H9 (cell line): ENCODE results near the gene ABR. TPM values are rescaled to one million over a fixed set of nuclear protein-coding genes. Genes with fewer than 3 reads are reported as not detected.

ENCODE experiments used
- DNase-seq: peaks from one replicate; pipeline ENCODE4 v3.0.0-alpha.2; 2017
- H2AFZ ChIP-seq: one replicate; pipeline ENCODE4 v1.6.1; 2013; ENCODE audit warnings: mild to moderate bottlenecking, low read length, control low read depth, moderate library complexity
- H2AK5ac ChIP-seq: 2 replicates; pipeline ENCODE4 v1.6.1; 2013; ENCODE audit warnings: low read length, control low read depth, mixed read lengths; ENCODE audit not compliant: insufficient read length
- H2BK120ac ChIP-seq: one replicate; pipeline ENCODE4 v1.6.1; 2013; ENCODE audit warnings: low read depth, mild to moderate bottlenecking, low read length, control low read depth, inconsistent platforms; ENCODE audit not compliant: poor library complexity, severe bottlenecking
- H2BK12ac ChIP-seq: 2 replicates; pipeline ENCODE4 v1.6.1; 2013; ENCODE audit warnings: low read length, control low read depth, mixed read lengths, low read depth; ENCODE audit not compliant: insufficient read length
- H2BK15ac ChIP-seq: 2 replicates; pipeline ENCODE4 v1.6.1; 2013; ENCODE audit warnings: low read depth, low read length, control low read depth
- H2BK20ac ChIP-seq: one replicate; pipeline ENCODE4 v1.6.1; 2013; ENCODE audit warnings: low read depth, mild to moderate bottlenecking, low read length, control low read depth, inconsistent platforms; ENCODE audit not compliant: poor library complexity, severe bottlenecking
- H2BK5ac ChIP-seq: 2 replicates; pipeline ENCODE4 v1.6.1; 2013; ENCODE audit warnings: low read length, control low read depth, mixed read lengths; ENCODE audit not compliant: insufficient read length
- H3K14ac ChIP-seq: 2 replicates; pipeline ENCODE4 v1.6.1; 2013; ENCODE audit warnings: low read length, control low read depth; ENCODE audit not compliant: insufficient read depth
- H3K18ac ChIP-seq: 2 replicates; pipeline ENCODE4 v1.6.1; 2013; ENCODE audit warnings: low read depth, mild to moderate bottlenecking, mixed read lengths, low read length, control low read depth; ENCODE audit not compliant: insufficient read length
- H3K23ac ChIP-seq: 2 replicates; pipeline ENCODE4 v1.6.1; 2013; ENCODE audit warnings: low read length, control low read depth, mixed read lengths, low read depth; ENCODE audit not compliant: insufficient read length
- H3K23me2 ChIP-seq: 2 replicates; pipeline ENCODE4 v1.6.1; 2013; ENCODE audit warnings: low read depth, mild to moderate bottlenecking, mixed read lengths, low read length, control low read depth; ENCODE audit not compliant: insufficient read length, poor library complexity, severe bottlenecking
- H3K27ac ChIP-seq: 2 replicates; pipeline ENCODE4 v1.5.1; 2013; ENCODE audit warnings: low read length, control low read depth, mixed read lengths, low read depth; ENCODE audit not compliant: insufficient read length
- H3K27me3 ChIP-seq: 2 replicates; pipeline ENCODE4 v1.6.1; 2013; ENCODE audit warnings: low read length, control low read depth, inconsistent platforms; ENCODE audit not compliant: insufficient read depth
- H3K4ac ChIP-seq: 2 replicates; pipeline ENCODE4 v1.6.1; 2013; ENCODE audit warnings: low read depth, mild to moderate bottlenecking, control low read depth, inconsistent platforms, low read length, moderate library complexity
- H3K4me1 ChIP-seq: 2 replicates; pipeline ENCODE4 v1.6.1; 2013; ENCODE audit warnings: low read length, control low read depth, inconsistent platforms; ENCODE audit not compliant: insufficient read depth
- H3K4me2 ChIP-seq: 2 replicates; pipeline ENCODE4 v1.6.1; 2013; ENCODE audit warnings: low read length, control low read depth, mixed read lengths; ENCODE audit not compliant: insufficient read length, insufficient read depth
- H3K56ac ChIP-seq: 2 replicates; pipeline ENCODE4 v1.6.1; 2013; ENCODE audit warnings: low read depth, mild to moderate bottlenecking, mixed read lengths, low read length, control low read depth; ENCODE audit not compliant: insufficient read length
- H3K79me1 ChIP-seq: 2 replicates; pipeline ENCODE4 v1.6.1; 2013; ENCODE audit warnings: low read depth, mild to moderate bottlenecking, moderate library complexity, low read length, control low read depth, inconsistent platforms; ENCODE audit not compliant: insufficient read depth, poor library complexity, severe bottlenecking
- H3K79me2 ChIP-seq: 2 replicates; pipeline ENCODE4 v1.6.1; 2013; ENCODE audit warnings: low read length, control low read depth, inconsistent platforms; ENCODE audit not compliant: insufficient read depth
- H3K9ac ChIP-seq: 2 replicates; pipeline ENCODE4 v1.6.1; 2013; ENCODE audit warnings: low read length, control low read depth, mixed read lengths; ENCODE audit not compliant: insufficient read length; ENCODE audit errors: extremely low read depth
- H3K9me3 ChIP-seq: one replicate; pipeline ENCODE4 v1.6.1; 2013; ENCODE audit warnings: low read depth, low read length, inconsistent platforms; ENCODE audit not compliant: control insufficient read depth
- H3T11ph ChIP-seq: one replicate; pipeline ENCODE4 v1.6.1; 2013; ENCODE audit warnings: mild to moderate bottlenecking, low read length, control low read depth, inconsistent platforms
- H4K20me1 ChIP-seq: one replicate; pipeline ENCODE4 v1.6.1; 2013; ENCODE audit not compliant: control insufficient read depth, insufficient read length, insufficient read depth
- H4K5ac ChIP-seq: 2 replicates; pipeline ENCODE4 v1.6.1; 2013; ENCODE audit warnings: low read depth, mild to moderate bottlenecking, mixed read lengths, low read length, control low read depth; ENCODE audit not compliant: insufficient read length
- H4K8ac ChIP-seq: replicated peaks from 2 replicates; pipeline ENCODE4 v1.6.1; 2013; ENCODE audit warnings: low read length, control low read depth, mixed read lengths, low read depth; ENCODE audit not compliant: insufficient read length
- H4K91ac ChIP-seq: 2 replicates; pipeline ENCODE4 v1.6.1; 2013; ENCODE audit warnings: low read depth, mild to moderate bottlenecking, moderate library complexity, mixed read lengths, low read length, control low read depth; ENCODE audit not compliant: insufficient read length
- H3K27ac Mint-ChIP-seq, 3 experiments: 2 replicates in 2 of 3; 3 replicates in 1 of 3; pipeline ENCODE4 v1.8.0; 2020 to 2021; ENCODE audit warnings: mixed read lengths in 3 of 3, mild to moderate bottlenecking in 1 of 3, moderate library complexity in 1 of 3
- H3K27me3 Mint-ChIP-seq: 2 replicates; pipeline ENCODE4 v1.8.0; 2021; ENCODE audit warnings: low read depth, mild to moderate bottlenecking, moderate library complexity, mixed read lengths
- H3K36me3 Mint-ChIP-seq, 3 experiments: 2 replicates in 2 of 3; 3 replicates in 1 of 3; pipeline ENCODE4 v1.8.0; 2020 to 2021; ENCODE audit warnings: low read depth in 3 of 3, mixed read lengths in 3 of 3; ENCODE audit not compliant: insufficient read depth in 1 of 3
- H3K4me1 Mint-ChIP-seq, 2 experiments: 2 replicates each; pipeline ENCODE4 v1.8.0; 2020; ENCODE audit warnings: mixed read lengths in 2 of 2
- H3K4me3 Mint-ChIP-seq, 2 experiments: 2 replicates in 1 of 2; 3 replicates in 1 of 2; pipeline ENCODE4 v1.8.0; 2020 to 2021; ENCODE audit warnings: mild to moderate bottlenecking in 2 of 2, mixed read lengths in 2 of 2, moderate library complexity in 1 of 2
- H3K9me3 Mint-ChIP-seq, 2 experiments: 2 replicates in 1 of 2; 3 replicates in 1 of 2; pipeline ENCODE4 v1.8.0; 2020; ENCODE audit warnings: mild to moderate bottlenecking in 2 of 2, mixed read lengths in 2 of 2, moderate library complexity in 1 of 2
- CTCF ChIP-seq: fragments of 200-600 bp; sonication (generic); conservative IDR thresholded peaks from 3 replicates; pipeline ENCODE4 v1.8.0; 2021; ENCODE audit warnings: antibody characterized with exemption, mild to moderate bottlenecking
- WGBS: extraction: QIAGEN DNeasy Blood & Tissue Kit; methylation state at CpG from one replicate; pipeline ENCODE4 v1.1.7; 2013; ENCODE audit warnings: missing lambda C conversion rate, low lambda C conversion rate, mixed read lengths; ENCODE audit not compliant: insufficient read length; ENCODE audit errors: extremely low coverage; 5-methylcytosine and 5-hydroxymethylcytosine counted together
- total RNA-seq: library from RNA; stranded (reverse); gene quantifications from 2 replicates; pipeline ENCODE4 v1.2.1, GENCODE V29; 2021

Gene ABR
- total RNA-seq, 1 experiment from 2014 or later, result 34.7 TPM

DNA sequence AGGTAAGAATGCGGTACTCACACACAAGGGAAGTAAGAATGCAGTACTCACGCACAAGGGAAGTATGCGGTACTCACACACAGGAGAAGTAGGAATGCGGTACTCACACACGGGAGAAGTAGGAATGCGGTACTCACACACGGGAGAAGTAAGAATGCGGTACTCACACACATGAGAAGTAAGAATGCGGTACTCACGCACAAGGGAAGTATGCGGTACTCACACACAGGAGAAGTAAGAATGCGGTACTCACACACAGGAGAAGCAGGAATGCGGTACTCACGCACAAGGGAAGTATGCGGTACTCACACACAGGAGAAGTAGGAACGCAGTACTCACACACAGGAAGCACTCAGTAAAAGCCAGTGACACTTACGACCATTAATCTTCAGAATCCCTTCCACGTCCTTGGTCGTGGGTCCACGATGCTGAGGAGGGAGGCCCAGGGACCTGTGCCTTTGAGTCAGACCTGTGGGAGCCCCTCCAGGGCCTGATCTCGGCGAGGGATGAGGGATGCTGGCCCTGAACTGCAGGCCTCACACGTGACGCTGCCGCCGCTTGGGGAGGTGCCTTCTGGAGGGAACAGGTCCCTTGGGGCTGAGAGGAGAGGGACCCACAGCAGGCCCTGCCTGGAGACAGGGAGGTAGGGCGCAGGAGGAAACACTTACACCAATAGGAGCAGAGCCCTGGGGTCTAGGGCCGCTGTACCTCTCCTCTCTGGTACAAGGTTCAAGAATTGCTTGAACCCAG is 20.2 kb downstream of the ABR start:
- H3K27ac ChIP-seq, result no peak overlapping the region

More for the DNA sequence above, 20.2 kb downstream of the ABR start:
- Mint-ChIP-seq H3K27me3 (peaks cover 9% of the 10 kb centered on the region), H3K36me3 (peaks cover 0 to 4% (median 0%) of the 10 kb centered on the region in 3 experiments; a peak in 1 of 7 replicates), H3K4me3 (no peak overlapping the region), H3K27ac (no peak overlapping the region), H3K9me3 (no peaks in the 10 kb centered on the region), H3K4me1 (peaks cover 13% of the 10 kb centered on the region in 2 experiments)
- Histone ChIP-seq H3K9me3 (no peaks in the 10 kb centered on the region), H4K8ac (no peak overlapping the region), H2BK5ac (no peak overlapping the region), H2BK12ac (no peak overlapping the region), H3K14ac (0 out of 2 replicates have a peak overlapping the region, but pooled peaks have one; percentile 19), H2AFZ (no peak overlapping the region), H3T11ph (no peak overlapping the region), H4K20me1 (no peaks in the 10 kb centered on the region), H3K4me2 (no peak overlapping the region), H3K23ac (no peak overlapping the region), H2BK15ac (no peak overlapping the region), H3K27me3 (no peaks in the 10 kb centered on the region), H4K91ac (no peak overlapping the region), H3K9ac (no peak overlapping the region), H3K18ac (no peak overlapping the region), H3K23me2 (no peaks in the 10 kb centered on the region), H3K4ac (no peak overlapping the region), H3K4me1 (no peaks in the 10 kb centered on the region), H4K5ac (no peak overlapping the region), H2BK120ac (no peak overlapping the region), H2AK5ac (no peak overlapping the region), H2BK20ac (no peak overlapping the region), H3K56ac (no peak overlapping the region), H3K79me2 (no peaks in the 10 kb centered on the region), H3K79me1 (no peaks in the 10 kb centered on the region)
- TF ChIP-seq CTCF, result no peak
- WGBS, result no CpG with 5 or more reads among the region's 28 CpGs
- DNase-seq, result no peak
